Neural progenitor cell (in vitro differentiated cells): ENCODE measurements around the gene CD74.

Experiments used
- EZH2 ChIP-seq: fragments of 200-600 bp; sonication (generic); IDR thresholded peaks from 2 replicates; pipeline ENCODE4 v1.6.1; 2017; ENCODE audit warnings: antibody characterized with exemption, mild to moderate bottlenecking, moderate library complexity
- EZH2phosphoT487 ChIP-seq: fragments of 200-600 bp; sonication (generic); IDR thresholded peaks from 2 replicates; pipeline ENCODE4 v1.6.1; 2017; ENCODE audit warnings: antibody characterized with exemption
- TF ChIP-seq, protein P1 (sequence below): fragments of 200-600 bp; sonication (generic); IDR thresholded peaks from 2 replicates; pipeline ENCODE4 v1.5.1; 2017; ENCODE audit warnings: antibody characterized with exemption, mild to moderate bottlenecking

DNA sequence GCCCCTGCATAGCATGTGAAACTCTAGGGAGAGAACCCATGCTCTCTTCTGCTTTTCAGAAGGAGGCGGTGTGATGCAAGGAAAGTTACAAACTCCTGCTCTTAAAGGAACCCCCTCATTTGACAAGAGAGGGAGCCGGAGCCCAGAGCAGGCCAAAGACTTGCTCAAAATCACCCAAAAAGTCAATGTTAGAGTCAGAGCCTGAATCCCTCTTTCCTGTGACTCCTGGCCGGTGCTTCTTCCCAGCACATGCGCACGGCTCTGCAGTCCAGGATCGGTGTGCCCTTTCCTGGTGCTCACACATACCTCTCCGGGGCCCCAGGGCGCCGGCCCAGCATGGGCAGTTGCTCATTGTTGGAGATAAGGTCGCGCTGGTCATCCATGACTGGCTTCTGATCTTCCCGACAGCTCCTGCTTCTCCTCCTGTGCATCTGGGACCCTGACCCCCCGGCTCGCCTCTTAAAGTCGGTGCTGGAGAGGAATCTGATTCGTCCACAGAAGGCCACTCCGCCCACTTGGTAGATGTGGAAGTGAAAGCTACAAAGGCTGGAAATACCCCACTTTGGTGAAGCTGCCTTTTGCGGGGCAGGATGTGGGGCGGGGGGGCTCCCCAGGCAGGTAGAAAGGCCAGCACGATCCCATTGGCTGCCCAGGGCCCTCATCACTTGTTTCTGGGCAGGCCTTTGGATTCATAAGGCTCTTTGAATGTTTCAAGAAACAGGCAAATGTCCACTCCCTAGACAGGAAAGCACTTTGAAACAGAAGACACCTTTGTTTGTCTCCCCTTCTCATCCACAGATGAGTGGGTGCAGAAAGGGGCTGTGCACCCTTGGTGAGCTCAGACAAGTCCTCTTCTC is at the start of gene CD74:
- TF ChIP-seq, protein P1, sequence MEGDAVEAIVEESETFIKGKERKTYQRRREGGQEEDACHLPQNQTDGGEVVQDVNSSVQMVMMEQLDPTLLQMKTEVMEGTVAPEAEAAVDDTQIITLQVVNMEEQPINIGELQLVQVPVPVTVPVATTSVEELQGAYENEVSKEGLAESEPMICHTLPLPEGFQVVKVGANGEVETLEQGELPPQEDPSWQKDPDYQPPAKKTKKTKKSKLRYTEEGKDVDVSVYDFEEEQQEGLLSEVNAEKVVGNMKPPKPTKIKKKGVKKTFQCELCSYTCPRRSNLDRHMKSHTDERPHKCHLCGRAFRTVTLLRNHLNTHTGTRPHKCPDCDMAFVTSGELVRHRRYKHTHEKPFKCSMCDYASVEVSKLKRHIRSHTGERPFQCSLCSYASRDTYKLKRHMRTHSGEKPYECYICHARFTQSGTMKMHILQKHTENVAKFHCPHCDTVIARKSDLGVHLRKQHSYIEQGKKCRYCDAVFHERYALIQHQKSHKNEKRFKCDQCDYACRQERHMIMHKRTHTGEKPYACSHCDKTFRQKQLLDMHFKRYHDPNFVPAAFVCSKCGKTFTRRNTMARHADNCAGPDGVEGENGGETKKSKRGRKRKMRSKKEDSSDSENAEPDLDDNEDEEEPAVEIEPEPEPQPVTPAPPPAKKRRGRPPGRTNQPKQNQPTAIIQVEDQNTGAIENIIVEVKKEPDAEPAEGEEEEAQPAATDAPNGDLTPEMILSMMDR, result no peak
- no peak for TF ChIP-seq EZH2phosphoT487
- no peak for TF ChIP-seq EZH2
